Endothelial cell of umbilical vein (primary cell): ENCODE measurements around the gene LCTL.

Experiments used
- CTCF ChIP-seq, 2 donors: IDR thresholded peaks; 1 replicate in 1 of 2; 2 replicates in 1 of 2; pipeline ENCODE4 v1.5.1; 2011; ENCODE audit warnings: low read length in 2 of 2, mild to moderate bottlenecking in 2 of 2, moderate library complexity in 2 of 2, control low read depth in 1 of 2, inconsistent platforms in 1 of 2, low read depth in 1 of 2; ENCODE audit not compliant: insufficient read depth in 1 of 2; ENCODE audit errors: extremely low read depth in 1 of 2
- EZH2 ChIP-seq: IDR thresholded peaks from 2 replicates; pipeline ENCODE4 v1.6.1; 2012; ENCODE audit warnings: borderline replicate concordance, low read depth, mild to moderate bottlenecking, moderate library complexity, low read length, inconsistent platforms; ENCODE audit not compliant: severe bottlenecking
- FOS ChIP-seq: IDR thresholded peaks from 2 replicates; pipeline ENCODE4 v1.6.1; 2011; ENCODE audit warnings: mild to moderate bottlenecking, low read length, moderate library complexity, borderline replicate concordance; ENCODE audit not compliant: insufficient read depth
- MAX ChIP-seq: IDR thresholded peaks from 2 replicates; pipeline ENCODE4 v1.6.1; 2011; ENCODE audit not compliant: insufficient read depth, insufficient read length
- MYC ChIP-seq: IDR thresholded peaks from one replicate; pipeline ENCODE4 v1.6.1; 2011; ENCODE audit warnings: mild to moderate bottlenecking, low read depth, low read length
- POLR2A ChIP-seq: IDR thresholded peaks from 2 replicates; pipeline ENCODE4 v1.6.1; 2012; ENCODE audit warnings: low read depth, mild to moderate bottlenecking, control low read depth, low read length
- POLR2AphosphoS5 ChIP-seq: IDR thresholded peaks from 2 replicates; pipeline ENCODE4 v1.6.1; 2012; ENCODE audit warnings: low read depth, mild to moderate bottlenecking, control low read depth, low read length, moderate library complexity; ENCODE audit not compliant: insufficient read depth

- TF ChIP-seq CTCF (IDR thresholded peaks at IDR 0.05; ENCODE audit: extremely low read depth in 1 of 2, insufficient read depth in 1 of 2, low read depth in 1 of 2, low read length in 2 of 2), result no peak
- TF ChIP-seq EZH2, result no peak
- TF ChIP-seq POLR2A, result no peak
- TF ChIP-seq MAX, result no peak
- no peak for TF ChIP-seq MYC
- TF ChIP-seq FOS, result no peak
- no peak for TF ChIP-seq POLR2AphosphoS5
These were observed 10.1 kb downstream of the LCTL start for GRCh38 chr15:66555685-66556084.
